Measurements from ENCODE around the gene B4GALT5.

The B4GALT5 gene

DNA sequence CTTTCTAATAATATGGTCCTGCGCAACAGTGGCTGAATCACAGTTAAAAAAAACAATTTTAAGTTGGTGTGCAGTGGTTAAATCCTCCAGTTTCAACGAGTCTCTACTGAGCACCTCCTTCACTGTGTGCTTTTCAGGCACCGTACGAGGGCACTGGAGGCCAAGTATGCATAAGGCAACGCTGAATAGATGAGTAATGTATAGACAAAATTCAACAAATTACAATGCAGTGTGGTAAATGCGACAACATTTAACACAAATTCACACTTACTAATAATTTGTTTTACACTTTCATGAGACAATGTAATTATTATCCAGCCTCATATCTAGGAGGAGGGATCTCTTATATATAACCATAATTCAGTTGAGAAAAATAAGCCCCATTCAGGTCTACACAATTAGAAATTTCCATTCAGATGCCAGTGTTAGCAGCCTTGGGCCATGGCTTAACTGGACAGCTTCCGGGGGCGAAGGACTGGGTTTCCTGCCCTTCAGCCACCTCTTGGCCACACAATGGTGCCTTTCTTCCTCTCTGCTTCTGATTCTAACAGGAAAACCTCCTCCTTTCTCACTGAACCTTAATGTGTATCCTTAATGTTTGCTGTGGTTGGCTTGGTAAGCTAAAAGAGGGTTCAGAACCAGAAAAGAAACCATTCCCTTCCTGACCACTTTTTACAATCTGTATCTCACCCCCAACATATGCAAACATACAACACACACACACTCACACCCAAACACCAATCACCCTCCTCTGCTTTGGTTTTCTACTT lies 51.9 kb downstream of the B4GALT5 start:
- no peak for DNase-seq (ENCODE audit: low read depth in 1 of 2, low spot score in 1 of 2)
- no peak overlapping the region for H3K4me3 ChIP-seq (replicated peaks; ENCODE audit: insufficient read depth, low read length)

GRCh38 chr20:49660912-49661311 lies 52.8 kb downstream of the B4GALT5 start:
- Histone ChIP-seq H3K4me3 (replicated peaks; ENCODE audit: insufficient read depth, low read length) (no peak overlapping the region), H3K27me3 (ENCODE audit: insufficient read depth, poor library complexity, severe bottlenecking) (no peaks in the 10 kb centered on the region), H3K27ac (replicated peaks) (no peak overlapping the region)
- DNase-seq (ENCODE audit: low read depth in 1 of 2, low spot score in 1 of 2), result no peak
- no peak for TF ChIP-seq SPI1 (IDR thresholded peaks at IDR 0.05; ENCODE audit: borderline replicate concordance, low read depth)
- TF ChIP-seq, protein P1, sequence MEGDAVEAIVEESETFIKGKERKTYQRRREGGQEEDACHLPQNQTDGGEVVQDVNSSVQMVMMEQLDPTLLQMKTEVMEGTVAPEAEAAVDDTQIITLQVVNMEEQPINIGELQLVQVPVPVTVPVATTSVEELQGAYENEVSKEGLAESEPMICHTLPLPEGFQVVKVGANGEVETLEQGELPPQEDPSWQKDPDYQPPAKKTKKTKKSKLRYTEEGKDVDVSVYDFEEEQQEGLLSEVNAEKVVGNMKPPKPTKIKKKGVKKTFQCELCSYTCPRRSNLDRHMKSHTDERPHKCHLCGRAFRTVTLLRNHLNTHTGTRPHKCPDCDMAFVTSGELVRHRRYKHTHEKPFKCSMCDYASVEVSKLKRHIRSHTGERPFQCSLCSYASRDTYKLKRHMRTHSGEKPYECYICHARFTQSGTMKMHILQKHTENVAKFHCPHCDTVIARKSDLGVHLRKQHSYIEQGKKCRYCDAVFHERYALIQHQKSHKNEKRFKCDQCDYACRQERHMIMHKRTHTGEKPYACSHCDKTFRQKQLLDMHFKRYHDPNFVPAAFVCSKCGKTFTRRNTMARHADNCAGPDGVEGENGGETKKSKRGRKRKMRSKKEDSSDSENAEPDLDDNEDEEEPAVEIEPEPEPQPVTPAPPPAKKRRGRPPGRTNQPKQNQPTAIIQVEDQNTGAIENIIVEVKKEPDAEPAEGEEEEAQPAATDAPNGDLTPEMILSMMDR (IDR thresholded peaks at IDR 0.05; ENCODE audit: insufficient read depth, low read length), result no peak
- 0 out of 2 replicates have a peak, but pooled peaks have one; percentile 33 for TF ChIP-seq POLR2AphosphoS5 (IDR thresholded peaks at IDR 0.05; ENCODE audit: low read depth)

More for the DNA sequence above, 51.9 kb downstream of the B4GALT5 start:
- TF ChIP-seq SPI1 (IDR thresholded peaks at IDR 0.05; ENCODE audit: borderline replicate concordance, low read depth) (no peak), POLR2AphosphoS5 (IDR thresholded peaks at IDR 0.05; ENCODE audit: low read depth) (no peak), REST (IDR thresholded peaks at IDR 0.05; ENCODE audit: insufficient replicate concordance, low read depth) (no peak), GABPA (IDR thresholded peaks at IDR 0.05; ENCODE audit: low read depth) (no peak)
- TF ChIP-seq, protein P1 (IDR thresholded peaks at IDR 0.05; ENCODE audit: insufficient read depth, low read length), result no peak
- Histone ChIP-seq H3K27me3 (ENCODE audit: insufficient read depth, poor library complexity, severe bottlenecking) (no peaks in the 10 kb centered on the region), H3K27ac (replicated peaks) (no peak overlapping the region)

GRCh38 chr20:49659056-49659455 lies 54.6 kb downstream of the B4GALT5 start:
- Histone ChIP-seq H3K4me3 (replicated peaks; ENCODE audit: insufficient read depth, low read length) (no peak overlapping the region), H3K27me3 (ENCODE audit: insufficient read depth, poor library complexity, severe bottlenecking) (no peaks in the 10 kb centered on the region), H3K27ac (replicated peaks) (no peak overlapping the region)
- TF ChIP-seq REST (IDR thresholded peaks at IDR 0.05; ENCODE audit: insufficient replicate concordance, low read depth) (no peak), POLR2AphosphoS5 (IDR thresholded peaks at IDR 0.05; ENCODE audit: low read depth) (no peak), GABPA (IDR thresholded peaks at IDR 0.05; ENCODE audit: low read depth) (no peak), SPI1 (IDR thresholded peaks at IDR 0.05; ENCODE audit: borderline replicate concordance, low read depth) (no peak)
- TF ChIP-seq, protein P1 (IDR thresholded peaks at IDR 0.05; ENCODE audit: insufficient read depth, low read length), result no peak
- DNase-seq (ENCODE audit: low read depth in 1 of 2, low spot score in 1 of 2), result no peak
